ENCODE results near the gene TPO. TPM values are rescaled to one million over a fixed set of nuclear protein-coding genes. Genes with fewer than 3 reads are reported as not detected.

Gene TPO
- polyA plus RNA-seq, 1 donor from 2014 or later, result not detected

GRCh38 chr2:1561259-1561658 lies 148.0 kb downstream of the TPO start:
- H3K9me3 ChIP-seq (ENCODE audit: low read length), result no peaks in the 10 kb centered on the region
- H3K4me3 ChIP-seq (ENCODE audit: low read length), result no peak overlapping the region
- no peak for TF ChIP-seq SMC3 (conservative IDR thresholded peaks at IDR 0.05; ENCODE audit: poor library complexity)
- TF ChIP-seq MXI1 (conservative IDR thresholded peaks at IDR 0.05; ENCODE audit: poor library complexity, severe bottlenecking), result no peak
- no peak for TF ChIP-seq EP300 (conservative IDR thresholded peaks at IDR 0.05; ENCODE audit: poor library complexity, severe bottlenecking)
- no peak for TF ChIP-seq REST (IDR thresholded peaks at IDR 0.05; ENCODE audit: borderline replicate concordance)
- no peak for TF ChIP-seq EZH2 (IDR thresholded peaks at IDR 0.05; ENCODE audit: borderline replicate concordance, insufficient read depth, low read length, poor library complexity, severe bottlenecking)
- TF ChIP-seq POLR2AphosphoS5 (IDR thresholded peaks at IDR 0.05), result no peak
- TF ChIP-seq CTCF (IDR thresholded peaks at IDR 0.05; ENCODE audit: poor library complexity, severe bottlenecking), result no peak
- no peak overlapping the region for H3K27ac ChIP-seq (ENCODE audit: low read length)
- H4K20me1 ChIP-seq (ENCODE audit: insufficient read depth), result no peaks in the 10 kb centered on the region
- H3K79me2 ChIP-seq (replicated peaks; ENCODE audit: insufficient read depth, low read length), result no peaks in the 10 kb centered on the region
- no peaks in the 10 kb centered on the region for H3K27me3 ChIP-seq (ENCODE audit: insufficient read depth, low read depth, low read length)
- peaks cover 4% of the 10 kb centered on the region for H3F3A ChIP-seq (ENCODE audit: insufficient read depth, low read length, poor library complexity, severe bottlenecking)
- H3K4me2 ChIP-seq (ENCODE audit: low read length), result no peak overlapping the region
- H2AFZ ChIP-seq (ENCODE audit: low read depth, low read length), result no peak overlapping the region
- H3K9ac ChIP-seq (ENCODE audit: low read length), result no peak overlapping the region
- H3K9me2 ChIP-seq (ENCODE audit: insufficient read depth, low read length), result no peaks in the 10 kb centered on the region
- H3K36me3 ChIP-seq (ENCODE audit: insufficient read depth, low read length), result no peaks in the 10 kb centered on the region

GRCh38 chr2:1561811-1562421 lies 148.7 kb downstream of the TPO start:
- TF ChIP-seq EP300 (conservative IDR thresholded peaks at IDR 0.05; ENCODE audit: poor library complexity, severe bottlenecking) (no peak), MXI1 (conservative IDR thresholded peaks at IDR 0.05; ENCODE audit: poor library complexity, severe bottlenecking) (no peak), CTCF (IDR thresholded peaks at IDR 0.05; ENCODE audit: poor library complexity, severe bottlenecking) (no peak), TAF1 (IDR thresholded peaks at IDR 0.05; ENCODE audit: low read depth) (no peak), POLR2AphosphoS5 (IDR thresholded peaks at IDR 0.05) (peak; percentile 75), EZH2 (IDR thresholded peaks at IDR 0.05; ENCODE audit: borderline replicate concordance, insufficient read depth, low read length, poor library complexity, severe bottlenecking) (no peak), SMC3 (conservative IDR thresholded peaks at IDR 0.05; ENCODE audit: poor library complexity) (peak; percentile 21), RAD21 (conservative IDR thresholded peaks at IDR 0.05) (no peak), REST (IDR thresholded peaks at IDR 0.05; ENCODE audit: borderline replicate concordance) (no peak)
- no peaks in the 10 kb centered on the region for H4K20me1 ChIP-seq (ENCODE audit: insufficient read depth)

More at GRCh38 chr2:1561811-1562421, 148.7 kb downstream of the TPO start:
- no peak overlapping the region for H3K27ac ChIP-seq (ENCODE audit: low read length)
- H3K4me2 ChIP-seq (ENCODE audit: low read length), result no peak overlapping the region
- H3K4me3 ChIP-seq (ENCODE audit: low read length), result no peak overlapping the region
- no peaks in the 10 kb centered on the region for H3K79me2 ChIP-seq (replicated peaks; ENCODE audit: insufficient read depth, low read length)
- H3K9ac ChIP-seq (ENCODE audit: low read length), result no peak overlapping the region
- no peak overlapping the region for H2AFZ ChIP-seq (ENCODE audit: low read depth, low read length)
- H3K27me3 ChIP-seq (ENCODE audit: insufficient read depth, low read depth, low read length), result no peaks in the 10 kb centered on the region
- H3F3A ChIP-seq (ENCODE audit: insufficient read depth, low read length, poor library complexity, severe bottlenecking), result peaks cover 4% of the 10 kb centered on the region
- no peaks in the 10 kb centered on the region for H3K9me3 ChIP-seq (ENCODE audit: low read length)
- H3K9me2 ChIP-seq (ENCODE audit: insufficient read depth, low read length), result no peaks in the 10 kb centered on the region
- no peaks in the 10 kb centered on the region for H3K36me3 ChIP-seq (ENCODE audit: insufficient read depth, low read length)
